WTC11 (cell line): ENCODE measurements around the gene HOMER3. TPM values are rescaled to one million over a fixed set of nuclear protein-coding genes. Genes with fewer than 3 reads are reported as not detected.

ENCODE experiments used
- ATAC-seq: fragments of 200-7000 bp; cut with Tn5 transposase; 2 replicates; pipeline ENCODE4 v1.10.0; 2021; ENCODE audit warnings: mild to moderate bottlenecking, moderate library complexity
- CTCF ChIA-PET: fragments of 300-600 bp; sonication (Branson Sonifier 250); formaldehyde crosslinking; loops from one replicate; lab custom pipeline; 2021; ENCODE audit warnings: antibody characterized with exemption; lab: Charles Lee
- POLR2A ChIA-PET: fragments of 350-600 bp; sonication (Branson Sonifier 250); formaldehyde crosslinking; loops from one replicate; lab custom pipeline; 2021; ENCODE audit warnings: antibody characterized with exemption; lab: Charles Lee
- DNase-seq: peaks from one replicate; pipeline ENCODE4 v3.0.0; 2021; ENCODE audit warnings: low spot score
- H3K27ac Mint-ChIP-seq: 2 replicates; pipeline ENCODE4 v1.8.0; 2021; ENCODE audit warnings: mixed read lengths
- H3K27me3 Mint-ChIP-seq: 2 replicates; pipeline ENCODE4 v1.8.0; 2021; ENCODE audit warnings: low read depth, mild to moderate bottlenecking, moderate library complexity, mixed read lengths
- H3K36me3 Mint-ChIP-seq: 2 replicates; pipeline ENCODE4 v1.8.0; 2021; ENCODE audit warnings: mixed read lengths
- H3K4me1 Mint-ChIP-seq: 2 replicates; pipeline ENCODE4 v1.8.0; 2022; ENCODE audit warnings: mixed read lengths
- H3K4me3 Mint-ChIP-seq: 2 replicates; pipeline ENCODE4 v1.8.0; 2021; ENCODE audit warnings: mild to moderate bottlenecking, moderate library complexity, mixed read lengths
- H3K9me3 Mint-ChIP-seq: 2 replicates; pipeline ENCODE4 v1.8.0; 2021; ENCODE audit warnings: mixed read lengths
- ATF3 ChIP-seq: sonication (generic); formaldehyde crosslinking; conservative IDR thresholded peaks from 2 replicates; pipeline ENCODE4 v1.8.1; 2022; ENCODE audit warnings: mild to moderate bottlenecking, missing genetic modification reagents
- ATF6 ChIP-seq: sonication (generic); formaldehyde crosslinking; IDR thresholded peaks from 2 replicates; pipeline ENCODE4 v1.8.1; 2023; ENCODE audit warnings: mild to moderate bottlenecking, missing genetic modification reagents
- CBFB ChIP-seq: sonication (generic); formaldehyde crosslinking; IDR thresholded peaks from 2 replicates; pipeline ENCODE4 v1.8.1; 2022; ENCODE audit warnings: mild to moderate bottlenecking, low read depth, missing genetic modification reagents
- CDX4 ChIP-seq: fragments of 250-450 bp; sonication (Bioruptor Pico); IDR thresholded peaks from 2 replicates; pipeline ENCODE4 v1.9.0; 2021; ENCODE audit warnings: moderate library complexity, mild to moderate bottlenecking, inconsistent platforms, borderline replicate concordance
- CTCF ChIP-seq: fragments of 200-600 bp; IDR thresholded peaks from 2 replicates; pipeline ENCODE4 v1.8.0; 2022; ENCODE audit warnings: antibody characterized with exemption
- HMGXB4 ChIP-seq: sonication (generic); formaldehyde crosslinking; IDR thresholded peaks from 2 replicates; pipeline ENCODE4 v1.8.1; 2023; ENCODE audit warnings: mild to moderate bottlenecking, moderate library complexity, missing genetic modification reagents
- MLX ChIP-seq: sonication (generic); formaldehyde crosslinking; IDR thresholded peaks from 2 replicates; pipeline ENCODE4 v1.8.1; 2023; ENCODE audit warnings: mild to moderate bottlenecking, missing genetic modification reagents, moderate library complexity
- MYBL2 ChIP-seq: sonication (generic); formaldehyde crosslinking; IDR thresholded peaks from 2 replicates; pipeline ENCODE4 v1.8.1; 2023; ENCODE audit warnings: mild to moderate bottlenecking, moderate library complexity, missing genetic modification reagents
- NFE2L1 ChIP-seq: sonication (generic); formaldehyde crosslinking; IDR thresholded peaks from 2 replicates; pipeline ENCODE4 v1.8.1; 2023; ENCODE audit warnings: missing genetic modification reagents
- OVOL2 ChIP-seq: fragments of 250-450 bp; sonication (Bioruptor Pico); IDR thresholded peaks from 2 replicates; pipeline ENCODE4 v1.9.0; 2021; ENCODE audit warnings: mild to moderate bottlenecking, borderline replicate concordance
- RORB ChIP-seq: fragments of 250-450 bp; sonication (Bioruptor Pico); IDR thresholded peaks from 2 replicates; pipeline ENCODE4 v1.9.0; 2021; ENCODE audit warnings: mild to moderate bottlenecking
- TEAD4 ChIP-seq: sonication (generic); formaldehyde crosslinking; IDR thresholded peaks from 2 replicates; pipeline ENCODE4 v1.8.0; 2022; ENCODE audit warnings: mild to moderate bottlenecking, missing genetic modification reagents
- USF1 ChIP-seq: sonication (generic); formaldehyde crosslinking; IDR thresholded peaks from 2 replicates; pipeline ENCODE4 v1.8.0; 2022; ENCODE audit warnings: mild to moderate bottlenecking, missing genetic modification reagents
- ZBTB43 ChIP-seq: sonication (generic); formaldehyde crosslinking; IDR thresholded peaks from 2 replicates; pipeline ENCODE4 v1.8.1; 2023; ENCODE audit warnings: mild to moderate bottlenecking, missing genetic modification reagents
- ZMAT4 ChIP-seq: fragments of 250-450 bp; sonication (Bioruptor Pico); IDR thresholded peaks from 2 replicates; pipeline ENCODE4 v1.9.0; 2021; ENCODE audit warnings: mild to moderate bottlenecking
- ZNF263 ChIP-seq: sonication (generic); formaldehyde crosslinking; IDR thresholded peaks from 2 replicates; pipeline ENCODE4 v1.8.1; 2022; ENCODE audit warnings: low read depth, mild to moderate bottlenecking, moderate library complexity, missing genetic modification reagents
- ZNF416 ChIP-seq: fragments of 250-450 bp; sonication (Bioruptor Pico); IDR thresholded peaks from 2 replicates; pipeline ENCODE4 v1.9.0; 2021; ENCODE audit warnings: mild to moderate bottlenecking, inconsistent platforms
- ZNF512 ChIP-seq: sonication (generic); formaldehyde crosslinking; IDR thresholded peaks from 2 replicates; pipeline ENCODE4 v1.8.1; 2022; ENCODE audit warnings: missing genetic modification reagents, borderline replicate concordance
- ZNF532 ChIP-seq: fragments of 250-450 bp; sonication (Bioruptor Pico); IDR thresholded peaks from 2 replicates; pipeline ENCODE4 v1.9.0; 2021; ENCODE audit warnings: mild to moderate bottlenecking, borderline replicate concordance
- total RNA-seq: library from RNA; stranded (reverse); gene quantifications from 3 replicates; pipeline ENCODE4 v1.2.3, GENCODE V29; 2021

The HOMER3 gene
- total RNA-seq, 1 experiment from 2014 or later = 28.2 TPM

- TF ChIP-seq ZNF532 (CRISPR knock-in tag) (no peak), USF1 (CRISPR knock-in tag) (no peak), ZNF512 (CRISPR knock-in tag) (no peak), ZNF416 (CRISPR knock-in tag) (no peak)
These were observed 48.3 kb upstream of the HOMER3 start (continued) for GRCh38 chr19:18989316-18989715.

GRCh38 chr19:18987456-18987855, 46.4 kb upstream of the HOMER3 start:
- Mint-ChIP-seq H3K4me1 (peaks cover 7% of the 10 kb centered on the region; the same call in 1 of the 2 replicates), H3K27ac (no peak overlapping the region), H3K27me3 (peaks cover 13% of the 10 kb centered on the region), H3K9me3 (no peaks in the 10 kb centered on the region), H3K4me3 (no peak overlapping the region), H3K36me3 (no peaks in the 10 kb centered on the region; the same call in 1 of the 2 replicates)
- ChIA-PET POLR2A (no interaction called here), CTCF (interaction anchor here (0.6 to 3.8 kb wide), 29 partner anchors 8 to 543 kb away, joined by 3 to 47 read pairs (median 5); partner anchors contain the start of genes CERS1, COPE, DDX49 and HOMER3)
- ATAC-seq = no peak
- no peak for DNase-seq
- TF ChIP-seq ZNF263 (no peak), HMGXB4 (CRISPR knock-in tag) (no peak), MYBL2 (CRISPR knock-in tag) (no peak), ATF6 (no peak), TEAD4 (CRISPR knock-in tag) (no peak), RORB (CRISPR knock-in tag) (no peak), MLX (CRISPR knock-in tag) (no peak), OVOL2 (CRISPR knock-in tag) (no peak), CBFB (CRISPR knock-in tag) (no peak), ATF3 (CRISPR knock-in tag) (no peak), NFE2L1 (CRISPR knock-in tag) (no peak), ZMAT4 (CRISPR knock-in tag) (no peak), ZBTB43 (CRISPR knock-in tag) (no peak), CTCF (no peak), CDX4 (no peak)
